HEK293 (cell line): ENCODE data around the gene VWA3B.

Source experiments
- CTCF ChIA-PET: fragments of 350-600 bp; formaldehyde crosslinking; extraction: SDS; loops from one replicate; lab custom pipeline; 2021; ENCODE audit warnings: antibody characterized with exemption; lab: Yijun Ruan, JAX
- POLR2A ChIA-PET: fragments of 300-600 bp; formaldehyde crosslinking; extraction: SDS; loops from one replicate; lab custom pipeline; 2020; ENCODE audit warnings: antibody characterized with exemption, inconsistent platforms; lab: Yijun Ruan, JAX
- H3K27ac ChIP-seq: fragments of 200-500 bp; sonication (Bioruptor generic); 2 replicates; pipeline ENCODE4 v1.5.1; 2014; ENCODE audit warnings: low read depth, low read length, control low read depth, inconsistent platforms; ENCODE audit errors: extremely low read depth
- H3K36me3 ChIP-seq, 2 experiments: fragments of 200-500 bp in 1 of 2; sonication (Bioruptor generic) in 1 of 2; 1 replicate in 1 of 2; 2 replicates in 1 of 2; pipeline ENCODE4 v1.5.1; 2014 to 2017; ENCODE audit warnings: inconsistent platforms in 2 of 2, low read length in 2 of 2; ENCODE audit not compliant: control insufficient read depth in 2 of 2, insufficient read depth in 1 of 2
- H3K4me1 ChIP-seq: fragments of 200-500 bp; sonication (Bioruptor generic); 2 replicates; pipeline ENCODE4 v1.5.1; 2014; ENCODE audit warnings: mild to moderate bottlenecking, low read length, inconsistent platforms; ENCODE audit not compliant: control insufficient read depth, insufficient read depth
- H3K4me3 ChIP-seq: 2 replicates; pipeline ENCODE4 v1.5.1; 2011; ENCODE audit warnings: low read depth, mild to moderate bottlenecking, control low read depth, low read length, moderate library complexity
- H3K9me3 ChIP-seq: fragments of 200-500 bp; sonication (Bioruptor generic); 2 replicates; pipeline ENCODE4 v1.5.1; 2014; ENCODE audit warnings: low read depth, low read length, inconsistent platforms; ENCODE audit not compliant: control insufficient read depth, insufficient read depth
- GLI2 ChIP-seq: fragments of 450-650 bp; formaldehyde crosslinking; IDR thresholded peaks from 2 replicates; pipeline ENCODE4; 2017; ENCODE audit warnings: missing biosample characterization, missing genetic modification characterization, low read depth, borderline replicate concordance
- KLF9 ChIP-seq: fragments of 450-650 bp; formaldehyde crosslinking; IDR thresholded peaks from 2 replicates; pipeline ENCODE4 v1.5.1; 2016; ENCODE audit warnings: missing biosample characterization, missing genetic modification characterization, low read depth
- OVOL3 ChIP-seq: fragments of 450-650 bp; formaldehyde crosslinking; IDR thresholded peaks from 2 replicates; pipeline ENCODE4 v1.5.1; 2016; ENCODE audit warnings: missing biosample characterization, missing genetic modification characterization
- SCRT2 ChIP-seq: fragments of 450-650 bp; formaldehyde crosslinking; IDR thresholded peaks from 2 replicates; pipeline ENCODE4 v1.5.1; 2016; ENCODE audit warnings: missing biosample characterization, missing genetic modification characterization
- SP7 ChIP-seq: fragments of 450-650 bp; formaldehyde crosslinking; IDR thresholded peaks from 2 replicates; pipeline ENCODE4 v1.5.1; 2016; ENCODE audit warnings: missing biosample characterization, missing genetic modification characterization
- ZNF184 ChIP-seq: fragments of 450-650 bp; IDR thresholded peaks from 2 replicates; pipeline ENCODE4 v1.5.1; 2018; ENCODE audit warnings: missing biosample characterization, mild to moderate bottlenecking, missing genetic modification characterization
- ZNF23 ChIP-seq: fragments of 450-650 bp; formaldehyde crosslinking; IDR thresholded peaks from 2 replicates; pipeline ENCODE4 v1.5.1; 2016; ENCODE audit warnings: missing biosample characterization, missing genetic modification characterization, borderline replicate concordance
- ZNF423 ChIP-seq: fragments of 450-650 bp; formaldehyde crosslinking; IDR thresholded peaks from 2 replicates; pipeline ENCODE4 v1.5.1; 2016; ENCODE audit warnings: missing biosample characterization, missing genetic modification characterization
- ZNF510 ChIP-seq: fragments of 450-650 bp; formaldehyde crosslinking; IDR thresholded peaks from 2 replicates; pipeline ENCODE4 v1.5.1; 2018; ENCODE audit warnings: mild to moderate bottlenecking, missing genetic modification characterization, missing biosample characterization; ENCODE audit not compliant: insufficient replicate concordance
- ZNF529 ChIP-seq: fragments of 450-650 bp; formaldehyde crosslinking; IDR thresholded peaks from 2 replicates; pipeline ENCODE4 v1.5.1; 2017; ENCODE audit warnings: missing genetic modification characterization, missing biosample characterization; ENCODE audit not compliant: insufficient replicate concordance
- ZNF555 ChIP-seq: fragments of 450-650 bp; formaldehyde crosslinking; conservative IDR thresholded peaks from 2 replicates; pipeline ENCODE4 v1.5.1; 2017; ENCODE audit warnings: missing biosample characterization, mild to moderate bottlenecking, missing genetic modification characterization, inconsistent platforms
- ZNF654 ChIP-seq: fragments of 450-650 bp; formaldehyde crosslinking; IDR thresholded peaks from 2 replicates; pipeline ENCODE4 v1.5.1; 2016; ENCODE audit warnings: low read depth, missing biosample characterization, missing genetic modification characterization
- ZNF701 ChIP-seq: fragments of 450-650 bp; formaldehyde crosslinking; IDR thresholded peaks from 2 replicates; pipeline ENCODE4 v1.5.1; 2016; ENCODE audit warnings: missing biosample characterization, missing genetic modification characterization
- TF ChIP-seq, protein P1 (sequence below): fragments of 450-650 bp; formaldehyde crosslinking; IDR thresholded peaks from 2 replicates; pipeline ENCODE4 v1.5.1; 2016; ENCODE audit warnings: missing biosample characterization, missing genetic modification characterization
- TF ChIP-seq, protein P2 (sequence below): fragments of 450-650 bp; formaldehyde crosslinking; IDR thresholded peaks from 2 replicates; pipeline ENCODE4 v1.5.1; 2016; ENCODE audit warnings: missing biosample characterization, missing genetic modification characterization
- TF ChIP-seq, protein P3 (sequence below): fragments of 450-650 bp; formaldehyde crosslinking; IDR thresholded peaks from 2 replicates; pipeline ENCODE4; 2016; ENCODE audit warnings: missing biosample characterization, missing genetic modification characterization

VWA3B gene

DNA sequence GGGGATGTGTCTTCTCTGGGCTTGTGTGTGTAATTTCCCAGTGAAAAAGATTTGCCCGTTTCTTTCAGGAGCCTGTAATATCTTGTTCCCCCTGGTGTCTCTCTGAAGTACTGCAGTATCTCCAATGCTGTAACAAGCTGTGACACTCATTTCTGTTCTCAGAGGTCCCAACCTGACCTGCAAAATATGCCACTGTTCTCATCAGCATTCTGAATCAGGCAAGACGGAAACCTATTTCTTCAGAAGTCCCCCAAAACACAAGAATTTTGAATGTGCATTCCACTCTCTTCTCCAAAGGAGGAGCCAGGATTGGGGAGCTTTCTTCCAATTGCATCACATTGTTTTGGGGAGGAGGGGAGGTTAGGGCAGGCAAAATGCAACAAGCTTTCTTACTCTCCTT is 182.3 kb downstream of the VWA3B start:
- Histone ChIP-seq H3K4me1 (no peaks in the 10 kb centered on the region), H3K9me3 (no peaks in the 10 kb centered on the region), H3K27ac (no peak overlapping the region), H3K4me3 (no peak overlapping the region), H3K36me3 (no peaks in the 10 kb centered on the region)
- ChIA-PET CTCF (interaction anchor here (0.5 to 2.7 kb wide), 27 partner anchors 9 to 679 kb away, joined by 3 to 34 read pairs (median 4); partner anchors contain the start of gene ZAP70), POLR2A (no interaction called here)
- TF ChIP-seq SP7: no peak
- peak; percentile 14; the same call in 1 of the 2 replicates for TF ChIP-seq ZNF654 (tag by site-specific recombination)
- TF ChIP-seq SCRT2 (tag by site-specific recombination): peak; percentile 34; the same call in 1 of the 2 replicates
- TF ChIP-seq ZNF555 (tag by site-specific recombination): no peak
- TF ChIP-seq ZNF529 (tag by site-specific recombination): no peak

DNA sequence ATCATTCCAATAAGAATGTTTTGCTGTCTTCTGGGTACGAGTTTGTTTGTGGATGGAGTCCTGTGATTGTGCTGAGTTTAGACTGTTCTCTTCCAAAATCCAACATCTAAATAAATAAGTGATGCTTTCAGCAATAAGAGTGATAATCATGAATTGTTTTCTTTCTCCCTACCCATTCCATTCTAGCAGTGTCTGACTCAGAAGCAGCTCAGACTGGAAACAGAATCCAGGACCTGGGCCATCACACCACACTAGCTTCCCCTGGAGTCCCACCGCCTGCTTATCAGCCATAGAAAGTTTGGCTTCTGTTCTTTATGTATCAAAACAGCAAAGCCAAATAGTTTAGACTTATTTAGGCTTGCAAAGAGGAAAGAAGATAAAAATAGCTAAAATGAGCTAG is 182.9 kb downstream of the VWA3B start:
- ChIA-PET POLR2A (no interaction called here), CTCF (interaction anchor here (0.5 to 2.7 kb wide), 20 partner anchors 8 to 627 kb away, joined by 3 to 34 read pairs (median 4); partner anchors contain the start of gene ZAP70)
- no peak for TF ChIP-seq OVOL3 (tag by site-specific recombination)
- no peak for TF ChIP-seq ZNF184 (tag by site-specific recombination)
- TF ChIP-seq KLF9: no peak
- no peak for TF ChIP-seq ZNF701
- TF ChIP-seq, protein P1, sequence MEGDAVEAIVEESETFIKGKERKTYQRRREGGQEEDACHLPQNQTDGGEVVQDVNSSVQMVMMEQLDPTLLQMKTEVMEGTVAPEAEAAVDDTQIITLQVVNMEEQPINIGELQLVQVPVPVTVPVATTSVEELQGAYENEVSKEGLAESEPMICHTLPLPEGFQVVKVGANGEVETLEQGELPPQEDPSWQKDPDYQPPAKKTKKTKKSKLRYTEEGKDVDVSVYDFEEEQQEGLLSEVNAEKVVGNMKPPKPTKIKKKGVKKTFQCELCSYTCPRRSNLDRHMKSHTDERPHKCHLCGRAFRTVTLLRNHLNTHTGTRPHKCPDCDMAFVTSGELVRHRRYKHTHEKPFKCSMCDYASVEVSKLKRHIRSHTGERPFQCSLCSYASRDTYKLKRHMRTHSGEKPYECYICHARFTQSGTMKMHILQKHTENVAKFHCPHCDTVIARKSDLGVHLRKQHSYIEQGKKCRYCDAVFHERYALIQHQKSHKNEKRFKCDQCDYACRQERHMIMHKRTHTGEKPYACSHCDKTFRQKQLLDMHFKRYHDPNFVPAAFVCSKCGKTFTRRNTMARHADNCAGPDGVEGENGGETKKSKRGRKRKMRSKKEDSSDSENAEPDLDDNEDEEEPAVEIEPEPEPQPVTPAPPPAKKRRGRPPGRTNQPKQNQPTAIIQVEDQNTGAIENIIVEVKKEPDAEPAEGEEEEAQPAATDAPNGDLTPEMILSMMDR: no peak
- no peak for TF ChIP-seq ZNF510 (tag by site-specific recombination)
- TF ChIP-seq ZNF423 (tag by site-specific recombination): no peak
- no peak for TF ChIP-seq ZNF23 (tag by site-specific recombination)
- TF ChIP-seq GLI2 (tag by site-specific recombination): no peak
- TF ChIP-seq, protein P2, sequence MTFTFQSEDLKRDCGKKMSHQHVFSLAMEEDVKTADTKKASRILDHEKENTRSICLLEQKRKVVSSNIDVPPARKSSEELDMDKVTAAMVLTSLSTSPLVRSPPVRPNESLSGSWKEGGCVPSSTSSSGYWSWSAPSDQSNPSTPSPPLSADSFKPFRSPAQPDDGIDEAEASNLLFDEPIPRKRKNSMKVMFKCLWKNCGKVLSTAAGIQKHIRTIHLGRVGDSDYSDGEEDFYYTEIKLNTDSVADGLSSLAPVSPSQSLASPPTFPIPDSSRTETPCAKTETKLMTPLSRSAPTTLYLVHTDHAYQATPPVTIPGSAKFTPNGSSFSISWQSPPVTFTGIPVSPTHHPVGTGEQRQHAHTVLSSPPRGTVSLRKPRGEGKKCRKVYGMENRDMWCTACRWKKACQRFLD (tag by site-specific recombination): no peak
- H3K27ac ChIP-seq: no peak overlapping the region
- no peaks in the 10 kb centered on the region for H3K4me1 ChIP-seq
- H3K9me3 ChIP-seq: no peaks in the 10 kb centered on the region
- no peak overlapping the region for H3K4me3 ChIP-seq
- H3K36me3 ChIP-seq: no peaks in the 10 kb centered on the region

DNA sequence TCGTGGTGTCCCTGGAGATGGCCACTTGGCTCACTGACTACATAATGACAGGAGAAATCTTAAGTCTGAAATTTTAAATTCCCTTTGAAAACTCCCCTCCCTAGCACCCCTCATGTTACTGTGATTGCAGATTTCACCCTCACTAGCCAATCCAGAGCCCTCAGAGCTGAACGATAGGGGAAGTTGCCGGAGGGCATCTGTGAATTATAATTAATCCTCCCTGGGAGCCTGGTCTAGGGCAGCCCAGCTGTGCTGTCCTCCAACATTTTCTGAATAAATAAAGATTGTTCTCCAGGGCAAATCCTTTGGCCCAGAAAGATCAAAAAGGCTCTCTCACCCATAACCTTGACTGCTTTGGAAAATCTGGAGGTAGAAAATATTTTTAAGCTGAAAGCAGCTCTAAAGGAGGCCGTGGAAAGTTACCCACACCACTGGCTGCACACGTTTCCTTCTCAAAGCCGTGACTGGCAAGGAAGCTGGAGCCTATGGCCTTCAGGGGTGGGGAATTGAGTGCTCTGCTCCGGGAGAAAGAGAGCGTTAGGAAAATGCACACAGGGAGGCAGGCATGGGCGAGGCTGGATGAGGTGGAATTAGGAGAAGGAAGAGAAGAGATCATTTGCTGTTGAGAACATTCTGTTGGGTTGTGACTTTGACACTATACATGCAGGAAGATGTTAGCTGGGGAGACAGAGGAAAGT is 190.3 kb downstream of the VWA3B start:
- CTCF ChIA-PET: interaction anchor here (0.5 to 0.8 kb wide), 3 partner anchors 8 to 639 kb away, joined by 3 to 5 read pairs (median 4); no protein-coding TSS in a partner anchor
- POLR2A ChIA-PET: no interaction called here

More for the DNA sequence above, 190.3 kb downstream of the VWA3B start:
- Histone ChIP-seq H3K27ac (no peak overlapping the region), H3K4me1 (no peaks in the 10 kb centered on the region), H3K36me3 (no peaks in the 10 kb centered on the region), H3K9me3 (no peaks in the 10 kb centered on the region), H3K4me3 (no peak overlapping the region)
- TF ChIP-seq, protein P3, sequence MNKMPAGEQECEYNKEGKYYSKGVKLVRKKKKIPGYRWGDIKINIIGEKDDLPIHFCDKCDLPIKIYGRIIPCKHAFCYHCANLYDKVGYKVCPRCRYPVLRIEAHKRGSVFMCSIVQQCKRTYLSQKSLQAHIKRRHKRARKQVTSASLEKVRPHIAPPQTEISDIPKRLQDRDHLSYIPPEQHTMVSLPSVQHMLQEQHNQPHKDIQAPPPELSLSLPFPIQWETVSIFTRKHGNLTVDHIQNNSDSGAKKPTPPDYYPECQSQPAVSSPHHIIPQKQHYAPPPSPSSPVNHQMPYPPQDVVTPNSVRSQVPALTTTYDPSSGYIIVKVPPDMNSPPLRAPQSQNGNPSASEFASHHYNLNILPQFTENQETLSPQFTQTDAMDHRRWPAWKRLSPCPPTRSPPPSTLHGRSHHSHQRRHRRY (tag by site-specific recombination): no peak
